ENCODE measurements around the gene SLCO2A1. TPM values are rescaled to one million over a fixed set of nuclear protein-coding genes. Genes with fewer than 3 reads are reported as not detected.

The SLCO2A1 gene
- total and polyA plus RNA-seq, 2 donors (not counting 1 experiment from before 2014, with no cell fraction given): not detected

GRCh38 chr3:133997871-133998635, 31.7 kb downstream of the SLCO2A1 start:
- no peaks in the 10 kb centered on the region for H3K4me1 ChIP-seq (ENCODE audit: control insufficient read depth in 2 of 2, insufficient read depth in 2 of 2, low read length in 2 of 2)
- no peak for DNase-seq
- TF ChIP-seq EZH2 (IDR thresholded peaks at IDR 0.05; ENCODE audit: borderline replicate concordance, insufficient read depth, low read depth, low read length, poor library complexity, severe bottlenecking) (no peak), CTCF (IDR thresholded peaks at IDR 0.05) (no peak)
- no peak overlapping the region for H3K27ac Mint-ChIP-seq
- H3K9ac ChIP-seq (ENCODE audit: low read length): no peak overlapping the region
- 81% methylated on average over 9 of the region's 9 CpGs for WGBS (ENCODE audit: insufficient coverage)
- ChIA-PET CTCF (no interaction called here), POLR2A (no interaction called here)
- no peaks in the 10 kb centered on the region for H3K79me2 ChIP-seq (ENCODE audit: control insufficient read depth, insufficient read depth, low read length)
- no peaks in the 10 kb centered on the region for H3K27me3 ChIP-seq (replicated peaks in 1 of 4; ENCODE audit: control extremely low read depth in 1 of 4, control insufficient read depth in 3 of 4, insufficient read depth in 4 of 4, low read length in 3 of 4)
- H3K9me3 Mint-ChIP-seq (ENCODE audit: insufficient read depth): no peaks in the 10 kb centered on the region
- H3K9me3 ChIP-seq (ENCODE audit: control extremely low read depth in 1 of 3, control insufficient read depth in 2 of 3, insufficient read depth in 1 of 3, low read length in 2 of 3): peaks cover 0 to 2% (median 0%) of the 10 kb centered on the region in 3 donors
- H3K4me3 Mint-ChIP-seq: no peak overlapping the region
- no peak overlapping the region for H3K4me3 ChIP-seq (ENCODE audit: control extremely low read depth in 1 of 5, extremely low read depth in 1 of 5, insufficient read depth in 1 of 5, low read depth in 2 of 5, low read length in 4 of 5)
- no peak overlapping the region for H3K4me2 ChIP-seq (replicated peaks; ENCODE audit: low read depth, low read length, poor library complexity, severe bottlenecking)
- H3K27ac ChIP-seq (ENCODE audit: low read length in 2 of 2): no peak overlapping the region
- H3K27me3 Mint-ChIP-seq: peaks cover 29% of the 10 kb centered on the region
- H4K20me1 ChIP-seq (ENCODE audit: control insufficient read depth, insufficient read depth, low read length, poor library complexity, severe bottlenecking): no peaks in the 10 kb centered on the region
- intact Hi-C loops (cut with micrococcal nuclease): no loop called here
- no peak for ATAC-seq (ENCODE audit: low read depth)
- H3K36me3 ChIP-seq (replicated peaks in 1 of 2; ENCODE audit: control extremely low read depth in 1 of 2, control insufficient read depth in 1 of 2, extremely low read depth in 1 of 2, insufficient read depth in 2 of 2, low read length in 1 of 2): no peaks in the 10 kb centered on the region
- no peak overlapping the region for H2AFZ ChIP-seq (ENCODE audit: insufficient read depth, low read depth, low read length, poor library complexity, severe bottlenecking)
- H3K4me1 Mint-ChIP-seq: no peaks in the 10 kb centered on the region

DNA sequence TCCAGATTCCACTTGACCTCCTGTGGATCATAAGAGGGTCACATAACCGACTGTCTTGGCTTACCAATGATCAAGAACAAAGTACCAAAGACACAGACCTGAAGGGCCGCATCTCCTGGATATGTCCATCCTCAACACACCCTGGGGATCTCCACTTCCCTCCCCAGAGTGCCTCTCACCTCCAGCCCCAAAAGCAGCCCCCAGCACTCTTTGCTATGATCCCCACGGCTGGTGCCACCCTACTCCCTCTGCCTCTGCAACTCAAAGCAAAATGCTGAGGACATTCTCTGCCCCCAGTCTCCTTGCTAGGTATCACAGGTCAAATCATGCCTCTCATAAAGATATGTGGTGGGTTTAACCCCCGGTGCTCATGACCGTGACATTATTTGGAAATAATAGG, 32.7 kb downstream of the SLCO2A1 start:
- DNase-seq: no peak
- Mint-ChIP-seq H3K4me3 (no peak overlapping the region), H3K27ac (no peak overlapping the region), H3K9me3 (ENCODE audit: insufficient read depth) (no peaks in the 10 kb centered on the region), H3K4me1 (no peaks in the 10 kb centered on the region), H3K27me3 (peaks cover 29% of the 10 kb centered on the region)
- no peak for TF ChIP-seq EZH2 (IDR thresholded peaks at IDR 0.05; ENCODE audit: borderline replicate concordance, insufficient read depth, low read depth, low read length, poor library complexity, severe bottlenecking)
- TF ChIP-seq CTCF (IDR thresholded peaks at IDR 0.05): no peak
- Histone ChIP-seq H3K9ac (ENCODE audit: low read length) (no peak overlapping the region), H3K27me3 (replicated peaks in 1 of 4; ENCODE audit: control extremely low read depth in 1 of 4, control insufficient read depth in 3 of 4, insufficient read depth in 4 of 4, low read length in 3 of 4) (no peaks in the 10 kb centered on the region), H2AFZ (ENCODE audit: insufficient read depth, low read depth, low read length, poor library complexity, severe bottlenecking) (no peak overlapping the region), H3K4me1 (ENCODE audit: control insufficient read depth in 2 of 2, insufficient read depth in 2 of 2, low read length in 2 of 2) (no peaks in the 10 kb centered on the region), H3K9me3 (ENCODE audit: control extremely low read depth in 1 of 3, control insufficient read depth in 2 of 3, insufficient read depth in 1 of 3, low read length in 2 of 3) (peaks cover 0 to 2% (median 0%) of the 10 kb centered on the region in 3 donors), H3K4me3 (ENCODE audit: control extremely low read depth in 1 of 5, extremely low read depth in 1 of 5, insufficient read depth in 1 of 5, low read depth in 2 of 5, low read length in 4 of 5) (no peak overlapping the region), H4K20me1 (ENCODE audit: control insufficient read depth, insufficient read depth, low read length, poor library complexity, severe bottlenecking) (no peaks in the 10 kb centered on the region), H3K27ac (ENCODE audit: low read length in 2 of 2) (no peak overlapping the region), H3K4me2 (replicated peaks; ENCODE audit: low read depth, low read length, poor library complexity, severe bottlenecking) (no peak overlapping the region), H3K36me3 (replicated peaks in 1 of 2; ENCODE audit: control extremely low read depth in 1 of 2, control insufficient read depth in 1 of 2, extremely low read depth in 1 of 2, insufficient read depth in 2 of 2, low read length in 1 of 2) (no peaks in the 10 kb centered on the region), H3K79me2 (ENCODE audit: control insufficient read depth, insufficient read depth, low read length) (no peaks in the 10 kb centered on the region)
- intact Hi-C loops (cut with micrococcal nuclease): no loop called here
- CTCF ChIA-PET: no interaction called here
- POLR2A ChIA-PET: no interaction called here
- 94% methylated on average over 2 of the region's 5 CpGs for WGBS (ENCODE audit: insufficient coverage)
- ATAC-seq (ENCODE audit: low read depth): no peak
